HG02970 (cell line): ENCODE measurements around the gene LIPC.

Source experiments
- ATAC-seq: cut with Tn5 transposase; IDR thresholded peaks from one replicate; pipeline ENCODE4 v1.9.1; 2021; ENCODE audit warnings: mild to moderate bottlenecking, moderate library complexity, moderate number of reproducible peaks; ENCODE audit not compliant: unreplicated experiment, low FRiP score

Gene LIPC

DNA sequence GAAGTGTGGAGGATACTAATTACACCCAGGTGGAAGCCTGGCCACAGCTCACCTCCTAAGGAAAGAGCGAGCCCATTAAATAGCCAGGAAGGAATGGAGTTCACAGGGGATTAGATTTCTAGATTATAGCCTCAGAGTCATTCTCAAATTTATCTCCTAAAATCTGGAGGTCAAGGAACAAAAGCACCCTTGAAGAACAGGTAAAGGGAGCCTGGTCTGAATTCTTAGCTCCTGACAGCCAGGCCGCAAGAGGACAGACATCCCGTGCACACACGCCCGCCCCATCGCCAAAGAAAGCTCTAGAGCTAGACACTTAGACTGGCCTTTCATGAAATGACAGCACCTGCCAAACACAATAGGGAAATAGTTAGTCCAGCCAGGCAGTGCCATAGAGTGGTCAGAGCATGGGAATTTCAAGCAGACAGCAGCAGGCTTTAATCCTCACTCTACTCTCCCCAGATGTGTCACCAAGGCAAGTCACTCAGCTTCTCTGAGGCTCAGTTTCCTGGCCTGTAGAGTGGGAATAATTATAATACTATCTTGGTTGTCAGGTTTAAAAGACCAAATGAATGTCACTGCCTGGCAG lies 59.2 kb downstream of the LIPC start:
- ATAC-seq: no peak

DNA sequence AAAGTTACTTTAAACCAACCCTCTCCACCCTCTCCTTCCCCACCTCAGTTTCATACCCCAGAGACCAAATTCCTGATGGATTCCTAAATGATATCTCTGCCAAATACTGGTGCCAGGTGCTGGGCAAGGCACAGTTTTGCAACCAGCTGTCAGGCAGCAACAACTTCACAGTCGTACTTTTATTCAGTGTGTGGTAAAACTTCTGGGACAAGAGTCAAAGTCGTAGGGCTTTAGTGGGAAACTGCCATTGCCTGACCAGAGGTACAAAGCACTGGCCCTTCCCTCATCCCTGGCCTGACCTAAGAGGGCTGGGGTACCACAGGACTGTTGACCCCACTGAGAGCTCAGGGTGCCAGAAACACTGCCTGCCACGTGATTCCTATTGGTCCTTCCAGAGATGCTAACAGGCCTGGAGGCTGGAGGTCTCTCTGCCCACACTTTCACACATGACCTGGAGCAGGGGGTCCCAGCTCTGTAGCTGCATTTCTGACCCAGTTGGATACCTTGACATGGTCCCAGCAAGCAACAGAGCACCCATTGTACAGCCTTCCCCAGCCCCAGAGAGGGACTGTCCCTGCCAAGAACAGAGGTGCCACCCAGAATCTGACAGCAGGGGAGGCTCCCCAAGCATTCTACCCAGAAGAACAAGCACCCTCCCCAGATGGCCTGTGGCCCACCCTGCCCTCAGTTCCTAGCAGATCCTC lies 59.9 kb downstream of the LIPC start:
- ATAC-seq: no peak

DNA sequence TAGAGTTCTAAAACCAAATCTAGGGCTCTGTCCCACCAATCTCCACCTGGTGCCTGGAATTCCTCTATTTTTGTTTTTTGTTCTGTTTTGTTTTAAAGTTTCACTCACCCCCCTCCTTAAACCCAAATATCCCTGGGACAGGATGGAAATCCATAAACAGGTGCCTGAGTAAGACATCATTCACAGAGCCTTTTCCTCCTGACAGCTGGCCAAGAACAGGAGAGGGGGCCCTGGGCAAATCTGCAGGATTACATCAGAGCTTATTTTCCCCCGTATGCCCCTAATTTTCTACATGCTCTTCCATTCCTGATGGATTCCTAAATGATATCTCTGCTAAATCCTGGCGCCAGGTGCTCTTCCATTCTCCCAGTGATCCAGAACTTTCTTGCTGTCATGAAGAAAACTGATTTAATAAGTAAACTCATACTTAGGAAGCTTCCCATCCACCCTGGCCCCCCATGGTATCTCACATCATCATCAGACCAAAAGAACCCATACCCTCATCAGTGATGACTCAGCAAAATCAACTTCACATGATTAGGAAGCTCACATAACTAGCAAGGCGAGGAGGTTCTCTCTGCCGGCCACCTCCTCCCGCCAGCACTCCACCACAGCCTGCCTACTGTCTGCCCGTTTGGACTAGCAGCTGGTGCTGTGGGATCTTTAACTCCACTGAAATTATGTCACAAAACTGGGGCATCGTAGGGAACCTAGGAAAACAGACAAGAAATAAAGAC lies 61.0 kb downstream of the LIPC start:
- no peak for ATAC-seq

DNA sequence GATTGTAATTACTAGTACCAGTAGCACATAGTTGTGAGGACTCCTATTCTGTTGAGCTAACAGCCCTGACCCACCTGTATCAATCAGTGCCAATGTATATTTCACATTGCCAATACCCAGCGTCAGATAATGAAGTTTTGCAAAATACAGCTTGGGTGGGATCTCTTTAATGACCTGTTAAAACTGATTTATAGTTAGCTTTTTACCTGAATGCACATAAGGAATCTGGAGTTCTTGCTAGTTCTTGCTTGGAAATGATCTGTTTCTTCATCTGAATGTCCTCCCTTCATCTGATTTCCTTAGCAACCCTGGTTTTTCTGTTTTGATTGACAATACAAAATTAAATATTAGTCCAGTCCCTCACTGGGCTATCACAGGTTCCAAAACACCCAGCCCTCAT lies 62.8 kb downstream of the LIPC start:
- ATAC-seq: no peak

DNA sequence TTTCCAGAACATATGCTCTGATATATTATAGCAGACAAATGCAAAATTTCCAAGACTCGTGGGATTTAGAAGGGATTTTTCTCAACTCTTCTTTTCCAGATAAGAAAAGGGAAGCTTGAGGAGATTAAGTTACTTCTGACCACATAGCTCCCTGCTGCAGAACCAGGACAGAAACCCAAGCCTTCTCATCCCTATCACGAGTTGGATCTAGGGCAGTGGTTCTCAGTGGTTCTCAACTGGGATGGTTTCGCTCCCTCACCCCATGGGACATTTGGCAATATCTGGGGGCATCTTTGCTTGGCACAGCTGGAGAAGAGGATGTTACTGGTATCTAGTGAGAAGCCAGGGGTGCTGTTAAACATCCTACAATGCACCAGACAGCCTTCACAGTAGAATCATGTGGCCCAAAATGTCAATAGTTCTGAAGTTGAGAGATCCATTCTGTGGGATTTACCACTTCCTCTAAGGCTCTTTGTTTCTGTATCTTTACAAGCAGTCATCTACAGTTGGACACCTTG lies 64.2 kb downstream of the LIPC start:
- ATAC-seq: no peak

DNA sequence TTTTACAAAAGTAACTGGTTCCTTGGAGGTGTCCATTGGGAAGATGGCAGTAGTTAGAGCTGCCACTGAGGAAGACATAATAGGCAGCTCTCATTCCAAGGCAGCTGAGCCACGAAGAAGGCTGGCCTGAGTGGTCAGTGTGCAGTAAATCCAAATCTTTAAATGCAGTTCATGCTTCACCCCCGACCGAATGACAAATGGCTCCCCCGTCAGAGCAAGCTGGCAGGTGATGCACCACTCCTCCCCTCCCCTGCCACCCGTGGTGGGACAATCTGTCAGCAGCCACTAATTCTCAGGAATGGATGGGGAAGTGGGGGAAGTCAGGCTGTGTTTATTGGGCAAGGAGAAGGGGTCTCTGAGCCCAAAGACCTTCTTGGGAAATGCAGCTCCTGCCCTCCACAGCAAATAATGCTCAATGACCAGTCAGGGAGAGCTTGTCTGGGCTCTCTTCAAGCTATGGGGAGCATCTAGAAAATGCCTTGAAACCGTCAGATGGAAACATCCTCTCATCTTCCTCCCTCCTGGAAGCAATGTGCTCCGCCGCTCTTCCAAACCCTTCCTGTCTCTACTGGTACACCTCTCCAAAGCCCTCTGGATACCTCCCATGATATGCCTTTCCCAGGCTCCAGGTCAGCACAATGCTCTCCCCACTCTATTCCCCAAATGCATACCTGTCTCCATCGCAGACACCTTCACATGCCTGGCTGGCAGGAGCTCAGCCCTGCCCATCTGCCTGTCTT lies 65.4 kb downstream of the LIPC start:
- ATAC-seq: no peak

DNA sequence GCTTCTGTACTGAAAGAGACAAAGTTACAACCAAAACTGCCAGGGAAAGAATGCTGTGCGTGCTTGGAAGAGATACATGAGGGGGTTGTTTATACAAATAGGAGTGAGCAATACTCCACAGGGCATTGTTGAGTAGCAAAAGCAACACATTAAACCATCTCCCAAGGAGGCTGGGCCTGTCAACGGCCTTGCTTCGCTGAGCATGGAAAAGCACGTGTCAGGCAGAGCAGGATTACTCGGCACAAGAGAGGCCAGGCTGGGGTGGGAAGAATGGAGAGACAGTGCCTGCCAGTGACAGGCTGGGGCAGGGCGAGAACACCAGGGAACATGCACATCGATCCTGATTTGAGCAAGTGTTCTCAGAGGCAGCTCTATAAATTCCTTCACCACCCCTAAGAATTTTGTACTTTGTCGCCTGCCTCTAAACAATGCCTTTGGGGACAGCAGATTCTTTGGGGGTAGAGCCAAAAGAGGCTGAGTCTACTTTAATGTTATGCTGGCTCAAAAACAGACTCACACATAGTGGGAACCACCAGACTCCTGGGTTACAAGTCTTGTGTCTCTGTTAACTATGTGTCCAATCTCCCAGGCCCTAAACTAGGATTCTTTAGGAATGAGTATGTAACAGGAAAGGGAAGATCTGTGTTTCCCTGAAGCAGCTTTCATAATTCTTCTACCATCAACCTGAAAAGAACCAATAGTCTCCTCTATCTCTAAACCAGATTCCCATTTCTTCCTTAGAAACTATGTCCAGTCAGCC lies 67.2 kb downstream of the LIPC start:
- ATAC-seq: no peak

DNA sequence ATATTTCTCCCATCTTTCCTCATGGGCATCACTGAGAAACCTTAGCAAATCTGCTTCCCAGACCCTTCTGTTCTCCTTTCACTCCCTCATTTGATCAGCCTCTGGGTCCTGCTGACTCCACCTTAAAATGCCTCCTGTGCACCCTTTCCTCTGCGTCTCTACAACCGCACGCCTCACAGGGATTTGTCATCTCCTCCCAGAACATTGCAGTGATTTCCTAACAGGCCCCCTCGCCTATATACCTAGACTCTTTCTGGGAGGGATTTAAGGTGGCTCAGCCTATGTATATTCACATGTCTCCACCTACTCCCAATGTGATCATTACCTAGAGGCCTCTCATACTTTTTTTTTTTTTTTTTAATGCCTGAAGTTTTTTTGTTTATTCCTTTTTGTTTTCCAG lies 69.2 kb downstream of the LIPC start:
- ATAC-seq: no peak

DNA sequence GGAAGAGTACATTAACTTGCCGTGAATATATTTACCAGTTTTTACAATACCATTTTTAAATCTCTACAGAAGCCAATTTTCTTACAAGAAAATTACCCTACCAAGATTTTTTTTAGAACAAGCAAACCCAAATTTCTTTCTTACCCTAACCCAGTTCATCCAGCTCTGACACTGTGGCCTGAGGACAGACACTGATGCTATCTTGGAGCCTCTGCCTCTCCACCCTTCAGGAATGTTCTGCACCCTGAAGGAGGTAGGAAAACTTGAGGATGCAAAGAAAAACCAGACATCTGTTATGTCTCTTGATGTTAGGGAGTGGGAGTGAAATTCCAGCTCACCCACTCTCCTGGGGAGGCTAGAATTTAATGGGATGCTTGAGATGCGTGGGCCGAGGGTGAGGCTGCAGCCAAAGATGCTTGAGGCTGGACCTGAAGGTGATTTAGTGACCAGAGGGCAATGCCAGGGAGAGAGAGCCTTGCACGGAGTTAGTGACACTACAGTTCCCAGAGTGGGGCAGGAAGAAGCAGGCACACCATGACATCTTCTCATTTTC lies 69.9 kb downstream of the LIPC start:
- ATAC-seq: no peak

DNA sequence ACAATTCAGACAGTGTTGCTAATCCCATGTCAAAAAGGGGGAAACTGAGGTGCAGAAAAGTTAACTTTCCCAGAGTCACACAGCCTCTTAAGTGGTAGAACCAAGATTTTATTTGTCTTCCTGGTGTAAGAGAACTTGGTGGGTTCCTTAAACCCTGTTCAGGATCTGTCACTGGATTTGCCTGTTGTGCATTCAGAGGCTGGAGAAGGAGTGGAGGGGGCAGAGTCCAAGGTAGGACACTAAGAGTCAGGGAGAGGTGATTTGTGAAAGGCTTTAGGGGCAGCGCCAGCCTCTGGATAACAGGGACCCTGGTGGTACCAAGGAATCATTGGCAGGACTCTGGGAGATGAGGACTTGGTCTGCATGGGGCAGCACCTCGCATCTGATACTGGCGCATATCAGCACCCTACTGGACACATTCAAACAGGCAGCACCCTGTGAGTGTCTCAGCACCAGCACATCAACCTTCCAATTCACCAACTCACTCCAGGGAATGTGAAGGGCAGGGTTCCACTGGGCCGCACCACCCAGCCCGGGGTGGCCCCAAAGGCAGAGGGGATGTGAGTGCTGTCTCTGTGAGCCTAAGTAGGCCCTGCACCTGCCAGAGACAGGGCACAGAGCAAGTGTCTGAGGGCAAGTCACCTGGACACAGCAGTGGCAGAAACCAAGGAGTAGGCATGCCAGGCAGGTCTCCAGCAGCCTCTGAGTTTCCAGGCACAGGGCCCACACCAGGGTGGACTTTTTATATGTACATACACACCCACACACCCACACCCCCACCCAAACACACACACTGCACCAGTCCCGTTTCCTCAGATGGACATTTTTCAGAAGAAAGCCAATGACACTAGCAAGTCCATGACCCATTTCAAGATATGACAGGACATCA lies 71.6 kb downstream of the LIPC start:
- no peak for ATAC-seq

DNA sequence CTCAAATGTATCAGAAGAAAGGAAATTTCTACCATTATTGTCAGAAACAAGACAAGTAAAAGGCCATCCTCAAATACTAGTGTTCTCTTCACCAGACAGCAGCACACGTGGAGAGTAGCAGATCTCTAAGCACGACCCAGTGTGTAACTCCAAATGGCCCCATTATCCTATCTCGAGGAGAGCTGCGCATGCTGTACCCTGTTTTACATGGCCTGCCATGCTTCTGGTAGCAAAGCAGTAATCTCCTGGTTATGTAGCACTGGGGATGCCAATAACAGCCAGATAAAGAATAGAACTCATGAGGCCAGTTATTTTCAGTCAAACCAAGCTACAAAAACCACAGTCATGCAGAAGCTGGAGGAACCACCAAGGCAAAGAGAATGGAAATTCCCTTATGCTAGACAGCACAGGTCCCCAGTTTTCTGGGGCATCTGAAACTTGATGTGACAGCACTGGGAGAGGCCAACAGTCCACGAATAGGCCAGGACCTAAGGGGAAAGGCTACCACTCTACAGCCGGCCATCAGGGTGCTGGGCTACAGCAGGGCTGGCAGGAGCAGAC lies 73.0 kb downstream of the LIPC start:
- ATAC-seq: no peak

DNA sequence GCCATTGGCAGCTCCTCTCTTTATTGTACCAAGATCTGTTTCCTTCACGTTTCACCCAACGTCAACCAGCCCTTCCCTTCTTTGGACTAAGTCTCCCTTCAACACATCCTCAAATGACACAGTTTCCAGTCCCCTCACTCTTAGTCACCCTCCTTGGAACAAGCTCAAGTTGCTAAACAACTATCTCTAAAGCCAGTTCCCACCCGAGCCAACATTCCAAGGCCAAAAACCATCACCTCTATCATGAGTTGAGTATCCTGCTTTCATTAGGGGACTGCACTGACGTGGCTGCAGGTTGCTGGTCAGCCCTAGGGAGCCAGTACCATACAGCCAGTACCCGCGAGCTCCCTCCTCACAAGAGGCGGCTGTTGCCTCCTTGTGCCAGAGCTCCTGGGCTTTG lies 73.8 kb downstream of the LIPC start:
- ATAC-seq: no peak

DNA sequence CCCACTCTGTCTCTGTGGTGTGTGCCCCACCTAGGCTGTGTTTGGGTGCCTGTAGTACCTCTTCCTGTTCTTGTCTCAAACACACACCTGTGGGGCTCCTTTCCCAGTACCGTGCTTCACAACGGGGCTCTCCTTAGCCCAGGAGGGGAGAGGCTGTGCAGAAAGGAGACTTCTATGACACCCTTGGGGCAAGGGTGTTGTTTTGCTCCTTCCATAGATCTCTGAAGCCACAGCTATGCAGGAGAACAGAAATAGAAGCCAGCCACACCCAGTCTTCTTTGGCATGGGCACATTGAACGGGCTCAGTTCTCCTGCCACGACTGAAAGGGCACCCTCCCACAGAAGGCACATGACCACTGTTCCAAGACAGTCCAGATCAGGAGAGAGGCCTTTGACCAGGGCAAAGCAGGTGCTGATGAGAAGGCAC lies 74.3 kb downstream of the LIPC start:
- ATAC-seq: no peak

DNA sequence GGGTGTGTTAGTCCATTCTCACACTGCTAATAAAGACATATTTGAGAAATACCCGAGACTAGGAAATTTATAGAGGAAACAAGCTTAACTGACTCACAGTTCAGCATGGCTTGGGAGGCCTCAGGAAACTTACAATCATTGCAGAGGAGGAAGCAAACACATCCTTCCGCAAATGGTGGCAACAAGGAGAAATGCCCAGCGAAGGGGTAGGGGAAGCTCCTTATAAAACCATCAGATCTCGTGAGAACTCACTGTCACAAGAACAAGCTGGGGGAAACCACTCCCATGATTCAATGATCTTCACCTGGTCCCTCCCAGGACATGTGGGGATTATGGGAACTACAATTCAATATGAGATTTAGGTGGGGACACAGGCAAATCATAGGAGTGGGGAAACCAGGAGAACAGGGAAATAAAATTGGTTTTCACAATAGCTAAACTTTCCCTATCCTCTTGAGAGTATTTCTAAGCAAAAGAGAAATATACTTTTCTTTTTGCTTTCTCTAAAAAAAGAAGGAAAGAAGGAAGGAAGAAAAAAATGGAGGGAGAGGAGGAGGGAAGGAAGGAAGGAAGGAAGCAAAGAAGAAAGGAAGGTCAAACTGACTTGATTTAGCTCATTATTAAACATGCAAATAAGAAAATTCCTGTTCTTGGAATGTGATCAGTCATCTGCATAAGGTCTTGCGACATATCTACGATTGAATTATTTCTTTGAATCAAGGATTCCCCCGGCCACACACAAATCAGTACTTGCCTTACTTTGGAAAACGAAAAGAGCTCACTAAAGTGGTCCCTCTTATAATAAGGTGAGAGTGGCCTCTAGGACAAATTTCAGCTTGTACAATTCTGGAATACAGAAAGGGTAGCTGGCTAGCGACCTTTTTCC lies 75.2 kb downstream of the LIPC start:
- ATAC-seq: no peak

DNA sequence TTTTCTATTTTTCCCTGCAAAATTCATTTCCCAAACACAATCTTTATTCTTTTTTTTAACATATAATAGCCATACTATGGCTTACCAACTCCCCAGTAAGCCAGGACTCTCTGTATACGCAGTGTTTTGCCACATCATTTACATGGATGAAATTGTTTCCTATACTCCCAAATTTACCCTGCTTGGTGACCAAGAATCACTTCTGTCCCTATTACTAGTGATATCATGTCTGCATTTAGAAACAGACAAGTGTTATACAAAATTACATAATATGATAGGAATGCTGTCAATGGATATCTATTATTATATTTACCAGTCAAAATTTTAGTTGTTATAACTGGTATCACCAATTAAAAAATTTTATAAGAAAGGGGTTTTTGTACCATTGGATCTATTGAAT lies 77.8 kb downstream of the LIPC start:
- ATAC-seq: no peak

DNA sequence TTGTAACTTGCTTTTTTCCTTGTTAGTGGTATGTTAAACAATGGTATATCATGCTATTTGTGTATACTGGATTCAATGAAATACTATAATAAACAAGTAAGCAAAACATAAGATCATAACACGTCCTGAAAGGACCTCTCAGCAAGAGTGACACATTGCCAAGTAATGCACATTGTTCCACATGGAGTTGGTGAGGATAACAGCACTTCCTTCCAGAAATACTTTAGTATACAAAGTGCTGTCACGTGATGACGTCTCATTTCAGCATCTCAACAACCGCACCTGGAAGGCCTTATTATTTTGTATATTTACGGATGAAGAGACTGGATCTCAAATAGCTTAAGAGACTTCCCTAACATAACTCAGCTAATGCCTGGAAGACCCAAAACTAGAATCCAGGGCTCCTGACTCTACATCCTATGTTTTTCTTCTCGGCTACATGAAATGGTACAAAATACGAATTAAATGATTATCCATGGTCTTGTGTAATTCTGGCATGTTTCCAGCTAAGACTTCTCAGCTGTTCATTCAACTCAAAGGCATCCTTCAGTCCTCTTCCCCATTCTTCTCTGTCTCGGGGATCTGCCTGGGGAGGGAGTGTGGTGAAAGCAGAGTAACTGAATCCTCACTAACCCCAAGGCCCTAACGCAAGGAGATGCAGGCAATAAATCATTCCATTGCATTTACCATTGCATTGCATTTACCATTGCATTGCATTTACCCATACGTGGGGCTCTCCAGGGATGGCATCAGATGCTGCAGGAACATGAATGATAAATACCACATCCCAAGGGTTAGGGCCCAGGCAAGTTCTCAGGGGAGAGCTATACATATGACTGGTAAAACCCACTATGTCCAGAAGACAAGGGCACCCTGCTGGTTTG lies 79.2 kb downstream of the LIPC start:
- ATAC-seq: no peak

DNA sequence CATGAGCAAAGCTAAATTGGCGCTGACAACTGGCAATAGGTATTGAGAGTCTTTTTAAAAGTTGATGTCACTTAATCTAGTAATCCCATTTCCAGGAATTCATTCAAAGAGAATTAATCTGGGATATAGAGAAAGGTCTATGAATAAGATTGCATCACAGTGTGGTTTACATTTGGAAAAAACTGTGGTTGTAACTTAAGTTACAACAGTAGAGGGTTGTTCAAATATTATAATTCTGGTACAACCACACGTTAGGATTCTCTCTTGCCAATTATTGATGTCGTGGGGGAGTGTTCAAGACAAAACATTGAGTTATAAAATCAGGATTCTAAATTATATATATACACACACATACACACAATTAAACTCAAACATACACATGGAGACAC lies 79.8 kb downstream of the LIPC start:
- no peak for ATAC-seq
